HepG2 (cell line): ENCODE measurements around the gene CCNB1. TPM values are rescaled to one million over a fixed set of nuclear protein-coding genes. Genes with fewer than 3 reads are reported as not detected.

ENCODE experiments used
- ARNT2 ChIP-seq: sonication (generic); formaldehyde crosslinking; IDR thresholded peaks from 2 replicates; pipeline ENCODE4 v1.8.0; 2022; ENCODE audit warnings: mild to moderate bottlenecking, low read depth, missing genetic modification reagents, moderate library complexity
- CHCHD3 ChIP-seq: sonication (generic); formaldehyde crosslinking; IDR thresholded peaks from 2 replicates; pipeline ENCODE4 v1.8.0; 2022; ENCODE audit warnings: mild to moderate bottlenecking, missing genetic modification reagents, moderate library complexity
- GZF1 ChIP-seq: sonication (generic); formaldehyde crosslinking; IDR thresholded peaks from 2 replicates; pipeline ENCODE4 v1.5.1; 2020; ENCODE audit warnings: mild to moderate bottlenecking, missing genetic modification reagents
- HOXA9 ChIP-seq: sonication (generic); formaldehyde crosslinking; IDR thresholded peaks from 2 replicates; pipeline ENCODE4 v1.8.1; 2022; ENCODE audit warnings: missing genetic modification reagents, mild to moderate bottlenecking, moderate library complexity, borderline replicate concordance
- SKIL ChIP-seq: sonication (generic); formaldehyde crosslinking; IDR thresholded peaks from 2 replicates; pipeline ENCODE4 v1.8.0; 2022; ENCODE audit warnings: missing genetic modification reagents, mild to moderate bottlenecking, moderate library complexity, borderline replicate concordance
- TBX3 ChIP-seq: fragments of 450-650 bp; IDR thresholded peaks from 2 replicates; pipeline ENCODE4 v1.6.1; 2017; ENCODE audit warnings: antibody characterized with exemption, mild to moderate bottlenecking, inconsistent platforms, borderline replicate concordance
- TOPORS ChIP-seq: sonication (generic); formaldehyde crosslinking; IDR thresholded peaks from 2 replicates; pipeline ENCODE4 v1.8.0; 2023; ENCODE audit warnings: mild to moderate bottlenecking, missing genetic modification reagents
- ZNF589 ChIP-seq: sonication (generic); formaldehyde crosslinking; conservative IDR thresholded peaks from 2 replicates; pipeline ENCODE4 v1.8.0; 2022; ENCODE audit warnings: mild to moderate bottlenecking, moderate library complexity, missing genetic modification reagents
- ZNF605 ChIP-seq: sonication (generic); formaldehyde crosslinking; IDR thresholded peaks from 2 replicates; pipeline ENCODE4 v1.8.0; 2022; ENCODE audit warnings: mild to moderate bottlenecking, missing genetic modification reagents
- ZNF770 ChIP-seq: sonication (generic); formaldehyde crosslinking; IDR thresholded peaks from 2 replicates; pipeline ENCODE4 v1.5.0; 2020; ENCODE audit warnings: mild to moderate bottlenecking, missing genetic modification reagents
- polyA plus RNA-seq, 8 experiments: library from polyadenylated mRNA; depleted of rRNA in 3 of 8; stranded (reverse) in 7 of 8; unstranded in 1 of 8; fragments of >200 nt; fragmentation: Illumina TruSeq in 4 of 8; extraction: Trizol in 4 of 8; gene quantifications; 2 replicates each; pipeline versions ENCODE4 v1.2.1 to v1.2.3, GENCODE V29; 2011 to 2016; ENCODE audit warnings: low read depth in 4 of 8, missing spikeins in 1 of 8, mixed read lengths in 1 of 8; ENCODE audit not compliant: insufficient read depth in 1 of 8
- total RNA-seq, 5 experiments: library from RNA; depleted of rRNA; stranded (reverse); fragments of >200 nt; fragmentation: Illumina TruSeq; extraction: Trizol; gene quantifications; 2 replicates each; pipeline ENCODE4 v1.2.3, GENCODE V29; 2016; ENCODE audit warnings: low read depth in 1 of 5
- TF ChIP-seq, protein P1 (sequence below): sonication (generic); formaldehyde crosslinking; IDR thresholded peaks from 2 replicates; pipeline ENCODE4 v1.8.1; 2023; ENCODE audit warnings: missing genetic modification reagents, mild to moderate bottlenecking, borderline replicate concordance
- TF ChIP-seq, protein P2 (sequence below): sonication (generic); formaldehyde crosslinking; IDR thresholded peaks from 2 replicates; pipeline ENCODE4 v1.5.0; 2020; ENCODE audit warnings: mild to moderate bottlenecking, missing genetic modification reagents, borderline replicate concordance

Gene CCNB1
- total and polyA plus RNA-seq, 2 of the 13 experiments (the other 11 are each of a cell fraction or from before 2014, with no cell fraction given): 82.3 to 316 TPM

DNA sequence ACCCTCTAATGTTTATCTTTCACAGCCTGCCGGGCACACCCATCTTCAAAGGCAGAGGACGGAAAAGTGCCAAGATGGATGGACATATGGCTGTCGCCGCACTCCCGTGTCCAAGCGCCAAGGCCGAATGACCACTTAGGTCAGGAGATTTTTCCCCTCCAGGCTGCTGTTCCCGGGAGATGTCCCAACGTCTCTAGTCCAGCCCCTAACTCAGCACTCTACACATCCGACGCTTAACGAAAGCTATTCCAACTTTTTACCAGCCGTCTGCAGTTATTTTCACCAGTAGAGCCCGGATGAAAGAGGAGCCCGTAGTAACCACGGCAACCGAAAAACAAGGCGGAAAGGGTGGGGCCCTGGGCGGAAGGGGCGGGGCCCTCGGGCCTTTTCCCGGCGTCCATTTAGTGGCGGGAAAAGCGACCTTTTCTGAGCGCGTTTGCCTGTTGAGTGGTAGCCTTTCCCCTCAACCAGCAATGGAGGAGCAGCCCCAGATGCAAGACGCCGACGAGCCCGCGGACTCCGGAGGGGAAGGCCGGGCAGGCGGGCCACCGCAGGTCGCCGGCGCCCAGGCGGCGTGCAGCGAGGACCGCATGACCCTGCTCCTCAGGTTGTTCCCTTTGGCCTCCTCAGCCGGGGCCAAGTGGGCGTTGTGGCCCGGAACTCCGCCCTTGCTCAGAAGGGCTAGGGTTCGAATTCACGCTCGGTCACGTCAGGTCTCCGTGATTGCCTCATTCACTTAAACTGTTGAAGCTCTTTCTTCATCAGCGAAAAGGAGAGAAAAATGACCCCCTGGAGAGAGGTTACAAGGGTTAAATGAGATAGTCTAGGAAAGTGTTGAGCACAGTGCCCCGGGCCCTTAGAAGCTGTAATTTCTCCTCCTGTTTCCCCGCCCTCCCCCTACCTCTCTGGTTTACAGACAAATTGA is 22.5 kb downstream of the CCNB1 start, which contains the start of gene CENPH (continued):
- no peak for TF ChIP-seq ZNF589 (CRISPR knock-in tag)
- TF ChIP-seq SKIL (CRISPR knock-in tag): no peak
- no peak for TF ChIP-seq GZF1 (CRISPR knock-in tag)
- no peak for TF ChIP-seq TBX3
- TF ChIP-seq, protein P1, sequence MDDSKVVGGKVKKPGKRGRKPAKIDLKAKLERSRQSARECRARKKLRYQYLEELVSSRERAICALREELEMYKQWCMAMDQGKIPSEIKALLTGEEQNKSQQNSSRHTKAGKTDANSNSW: no peak
- no peak for TF ChIP-seq TOPORS (CRISPR knock-in tag)
- TF ChIP-seq ARNT2: peak; percentile 91
- TF ChIP-seq ZNF605 (CRISPR knock-in tag): peak; percentile 89
- no peak for TF ChIP-seq HOXA9 (CRISPR knock-in tag)
- no peak; the same call in 1 of the 2 replicates for TF ChIP-seq CHCHD3 (CRISPR knock-in tag)
- no peak for TF ChIP-seq ZNF770 (CRISPR knock-in tag)
- TF ChIP-seq, protein P2, sequence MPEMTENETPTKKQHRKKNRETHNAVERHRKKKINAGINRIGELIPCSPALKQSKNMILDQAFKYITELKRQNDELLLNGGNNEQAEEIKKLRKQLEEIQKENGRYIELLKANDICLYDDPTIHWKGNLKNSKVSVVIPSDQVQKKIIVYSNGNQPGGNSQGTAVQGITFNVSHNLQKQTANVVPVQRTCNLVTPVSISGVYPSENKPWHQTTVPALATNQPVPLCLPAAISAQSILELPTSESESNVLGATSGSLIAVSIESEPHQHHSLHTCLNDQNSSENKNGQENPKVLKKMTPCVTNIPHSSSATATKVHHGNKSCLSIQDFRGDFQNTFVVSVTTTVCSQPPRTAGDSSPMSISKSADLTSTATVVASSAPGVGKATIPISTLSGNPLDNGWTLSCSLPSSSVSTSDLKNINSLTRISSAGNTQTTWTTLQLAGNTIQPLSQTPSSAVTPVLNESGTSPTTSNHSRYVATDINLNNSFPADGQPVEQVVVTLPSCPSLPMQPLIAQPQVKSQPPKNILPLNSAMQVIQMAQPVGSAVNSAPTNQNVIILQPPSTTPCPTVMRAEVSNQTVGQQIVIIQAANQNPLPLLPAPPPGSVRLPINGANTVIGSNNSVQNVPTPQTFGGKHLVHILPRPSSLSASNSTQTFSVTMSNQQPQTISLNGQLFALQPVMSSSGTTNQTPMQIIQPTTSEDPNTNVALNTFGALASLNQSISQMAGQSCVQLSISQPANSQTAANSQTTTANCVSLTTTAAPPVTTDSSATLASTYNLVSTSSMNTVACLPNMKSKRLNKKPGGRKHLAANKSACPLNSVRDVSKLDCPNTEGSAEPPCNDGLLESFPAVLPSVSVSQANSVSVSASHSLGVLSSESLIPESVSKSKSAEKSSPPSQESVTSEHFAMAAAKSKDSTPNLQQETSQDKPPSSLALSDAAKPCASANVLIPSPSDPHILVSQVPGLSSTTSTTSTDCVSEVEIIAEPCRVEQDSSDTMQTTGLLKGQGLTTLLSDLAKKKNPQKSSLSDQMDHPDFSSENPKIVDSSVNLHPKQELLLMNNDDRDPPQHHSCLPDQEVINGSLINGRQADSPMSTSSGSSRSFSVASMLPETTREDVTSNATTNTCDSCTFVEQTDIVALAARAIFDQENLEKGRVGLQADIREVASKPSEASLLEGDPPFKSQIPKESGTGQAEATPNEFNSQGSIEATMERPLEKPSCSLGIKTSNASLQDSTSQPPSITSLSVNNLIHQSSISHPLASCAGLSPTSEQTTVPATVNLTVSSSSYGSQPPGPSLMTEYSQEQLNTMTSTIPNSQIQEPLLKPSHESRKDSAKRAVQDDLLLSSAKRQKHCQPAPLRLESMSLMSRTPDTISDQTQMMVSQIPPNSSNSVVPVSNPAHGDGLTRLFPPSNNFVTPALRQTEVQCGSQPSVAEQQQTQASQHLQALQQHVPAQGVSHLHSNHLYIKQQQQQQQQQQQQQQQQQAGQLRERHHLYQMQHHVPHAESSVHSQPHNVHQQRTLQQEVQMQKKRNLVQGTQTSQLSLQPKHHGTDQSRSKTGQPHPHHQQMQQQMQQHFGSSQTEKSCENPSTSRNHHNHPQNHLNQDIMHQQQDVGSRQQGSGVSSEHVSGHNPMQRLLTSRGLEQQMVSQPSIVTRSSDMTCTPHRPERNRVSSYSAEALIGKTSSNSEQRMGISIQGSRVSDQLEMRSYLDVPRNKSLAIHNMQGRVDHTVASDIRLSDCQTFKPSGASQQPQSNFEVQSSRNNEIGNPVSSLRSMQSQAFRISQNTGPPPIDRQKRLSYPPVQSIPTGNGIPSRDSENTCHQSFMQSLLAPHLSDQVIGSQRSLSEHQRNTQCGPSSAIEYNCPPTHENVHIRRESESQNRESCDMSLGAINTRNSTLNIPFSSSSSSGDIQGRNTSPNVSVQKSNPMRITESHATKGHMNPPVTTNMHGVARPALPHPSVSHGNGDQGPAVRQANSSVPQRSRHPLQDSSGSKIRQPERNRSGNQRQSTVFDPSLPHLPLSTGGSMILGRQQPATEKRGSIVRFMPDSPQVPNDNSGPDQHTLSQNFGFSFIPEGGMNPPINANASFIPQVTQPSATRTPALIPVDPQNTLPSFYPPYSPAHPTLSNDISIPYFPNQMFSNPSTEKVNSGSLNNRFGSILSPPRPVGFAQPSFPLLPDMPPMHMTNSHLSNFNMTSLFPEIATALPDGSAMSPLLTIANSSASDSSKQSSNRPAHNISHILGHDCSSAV (CRISPR knock-in tag): no peak
